Mucosa of descending colon (tissue), 3 donors: ENCODE results near the gene SALL1. TPM values are rescaled to one million over a fixed set of nuclear protein-coding genes. Genes with fewer than 3 reads are reported as not detected.

Source experiments
- ATAC-seq: fragments of 200-7000 bp; cut with Tn5 transposase; one replicate; pipeline ENCODE4 v1.9.1; 2020; ENCODE audit warnings: mild to moderate bottlenecking, moderate library complexity
- DNase-seq, 3 donors: peaks; one replicate each; pipeline ENCODE4 v3.0.0-alpha.2; 2020
- H3K36me3 ChIP-seq: fragments of 200-600 bp; one replicate; pipeline ENCODE4 v1.8.0; 2021; ENCODE audit warnings: low read depth, mild to moderate bottlenecking
- H3K4me1 ChIP-seq: fragments of 200-600 bp; one replicate; pipeline ENCODE4 v1.8.0; 2021; ENCODE audit warnings: low read depth, mild to moderate bottlenecking
- H3K4me3 ChIP-seq: fragments of 200-600 bp; one replicate; pipeline ENCODE4 v1.8.0; 2021; ENCODE audit warnings: mild to moderate bottlenecking
- H3K9me3 ChIP-seq: fragments of 200-600 bp; one replicate; pipeline ENCODE4 v1.8.0; 2021; ENCODE audit warnings: mild to moderate bottlenecking
- intact Hi-C, 2 donors: fragments of 100-400 bp; cut with DNase I in 1 of 2; cut with micrococcal nuclease in 1 of 2; formaldehyde crosslinking; loops; one replicate each; pipeline versions ENCODE4 v1.11.0 to v1.11.1; 2022; cut with DNase I, micrococcal nuclease
- total RNA-seq, 3 donors: library from RNA; stranded (reverse); fragmentation: NEBNext Ultra II Directional in 2 of 3; extraction: Animal tissue kit (Norgen Biotek cat#: 25700) in 2 of 3; gene quantifications; one replicate each; pipeline versions ENCODE4 v1.2.1 to v1.2.4, GENCODE V29; 2021 to 2023
- TF ChIP-seq, protein P1 (sequence below): fragments of 200-600 bp; IDR thresholded peaks from one replicate; pipeline ENCODE4 v1.8.0; 2022; ENCODE audit warnings: antibody characterized with exemption, mild to moderate bottlenecking
- donor health status: DM: no; HTN: no; CAD: no; lungs with moderate emphysema.
- donor health status: DM: no; HTN: no; CAD: no.
- donor health status: DM: no; HTN: yes; CAD: no.

The SALL1 gene
- total RNA-seq, 3 donors from 2014 or later: 1.5 to 2.6 (median 1.7) TPM

DNA sequence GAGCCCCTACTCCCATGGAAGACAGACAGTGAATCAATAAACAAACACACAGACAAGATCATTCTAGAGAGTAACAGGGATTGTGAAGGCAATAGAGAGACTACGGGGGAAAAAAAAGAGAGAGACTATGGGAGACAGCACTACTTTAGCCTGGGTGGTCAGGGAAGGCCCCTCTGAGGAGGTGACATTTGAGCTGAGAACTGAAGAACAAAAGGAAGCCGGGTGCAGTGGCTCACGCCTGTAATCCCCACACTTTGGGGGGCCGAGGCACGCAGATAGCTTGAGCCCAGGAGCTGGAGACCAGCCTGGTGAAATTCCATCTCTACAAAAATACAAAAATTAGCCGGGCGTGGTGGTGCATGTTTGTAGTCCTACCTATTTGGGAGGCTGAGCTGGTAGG is 29.2 kb downstream of the SALL1 start:
- Histone ChIP-seq H3K4me3 (no peak overlapping the region), H3K4me1 (no peaks in the 10 kb centered on the region), H3K36me3 (no peaks in the 10 kb centered on the region), H3K9me3 (no peaks in the 10 kb centered on the region)
- DNase-seq (no peak), ATAC-seq (no peak)
- TF ChIP-seq, protein P1, sequence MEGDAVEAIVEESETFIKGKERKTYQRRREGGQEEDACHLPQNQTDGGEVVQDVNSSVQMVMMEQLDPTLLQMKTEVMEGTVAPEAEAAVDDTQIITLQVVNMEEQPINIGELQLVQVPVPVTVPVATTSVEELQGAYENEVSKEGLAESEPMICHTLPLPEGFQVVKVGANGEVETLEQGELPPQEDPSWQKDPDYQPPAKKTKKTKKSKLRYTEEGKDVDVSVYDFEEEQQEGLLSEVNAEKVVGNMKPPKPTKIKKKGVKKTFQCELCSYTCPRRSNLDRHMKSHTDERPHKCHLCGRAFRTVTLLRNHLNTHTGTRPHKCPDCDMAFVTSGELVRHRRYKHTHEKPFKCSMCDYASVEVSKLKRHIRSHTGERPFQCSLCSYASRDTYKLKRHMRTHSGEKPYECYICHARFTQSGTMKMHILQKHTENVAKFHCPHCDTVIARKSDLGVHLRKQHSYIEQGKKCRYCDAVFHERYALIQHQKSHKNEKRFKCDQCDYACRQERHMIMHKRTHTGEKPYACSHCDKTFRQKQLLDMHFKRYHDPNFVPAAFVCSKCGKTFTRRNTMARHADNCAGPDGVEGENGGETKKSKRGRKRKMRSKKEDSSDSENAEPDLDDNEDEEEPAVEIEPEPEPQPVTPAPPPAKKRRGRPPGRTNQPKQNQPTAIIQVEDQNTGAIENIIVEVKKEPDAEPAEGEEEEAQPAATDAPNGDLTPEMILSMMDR: no peak
- intact Hi-C loops: no loop called here

GRCh38 chr16:51120730-51121347 is 30.2 kb downstream of the SALL1 start:
- ATAC-seq (no peak), DNase-seq (no peak)
- Histone ChIP-seq H3K9me3 (no peaks in the 10 kb centered on the region), H3K36me3 (no peaks in the 10 kb centered on the region), H3K4me1 (no peaks in the 10 kb centered on the region), H3K4me3 (no peak overlapping the region)
- TF ChIP-seq, protein P1: no peak
- intact Hi-C loops: no loop called here

GRCh38 chr16:51119973-51120729 is 30.9 kb downstream of the SALL1 start:
- Histone ChIP-seq H3K9me3 (no peaks in the 10 kb centered on the region), H3K36me3 (no peaks in the 10 kb centered on the region), H3K4me3 (no peak overlapping the region), H3K4me1 (no peaks in the 10 kb centered on the region)
- intact Hi-C loops: no loop called here
- no peak for ATAC-seq
- no peak for DNase-seq
- TF ChIP-seq, protein P1: no peak

DNA sequence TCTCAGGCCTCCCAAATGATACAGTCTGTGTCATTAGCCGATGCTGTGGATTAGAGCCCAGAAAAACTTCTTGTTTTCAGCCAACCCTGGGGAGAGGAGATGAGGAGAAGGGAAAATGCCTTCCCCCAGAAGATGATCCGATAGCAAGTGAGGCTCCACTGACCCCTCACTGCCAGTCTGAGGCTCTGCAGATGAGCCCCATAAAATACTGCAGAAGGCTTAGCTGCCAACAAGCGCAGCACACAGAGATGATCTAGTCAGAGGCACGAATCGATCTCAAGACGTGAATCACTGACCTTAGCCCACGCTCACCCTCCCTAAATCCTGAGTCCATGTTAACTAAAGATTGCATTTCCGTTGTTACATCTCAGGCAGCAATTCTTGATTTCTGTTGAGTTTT is 31.5 kb downstream of the SALL1 start:
- DNase-seq (no peak), ATAC-seq (no peak)
- H3K4me3 ChIP-seq: no peak overlapping the region
- no peaks in the 10 kb centered on the region for H3K4me1 ChIP-seq
- H3K9me3 ChIP-seq: no peaks in the 10 kb centered on the region
- TF ChIP-seq, protein P1: no peak
- intact Hi-C loops: no loop called here
- H3K36me3 ChIP-seq: no peaks in the 10 kb centered on the region

- no peak for DNase-seq
- no peak for ATAC-seq
- no peak overlapping the region for H3K4me3 ChIP-seq
- H3K9me3 ChIP-seq: no peaks in the 10 kb centered on the region
- TF ChIP-seq, protein P1: no peak
- no peaks in the 10 kb centered on the region for H3K36me3 ChIP-seq
- no peaks in the 10 kb centered on the region for H3K4me1 ChIP-seq
- intact Hi-C loops: no loop called here
Observed at GRCh38 chr16:51116353-51116752, 34.7 kb downstream of the SALL1 start.
